Activated CD4-positive, alpha-beta T cell treated with anti-CD3 and anti-CD28 coated beads, Interleukin-2, amount 10 ng/mL, durations not matched to agents 7 days and 5 days (primary cell): ENCODE data around the gene OR8B12. TPM values are rescaled to one million over a fixed set of nuclear protein-coding genes. Genes with fewer than 3 reads are reported as not detected.
"Not testable (repeated sequence)": the region's sequence is repeated elsewhere in the genome, so short reads cannot be mapped to it uniquely, and the experiment has no call there.

Experiments used
- CTCF ChIA-PET: fragments of 350-600 bp; sonication (Branson Sonifier 250); formaldehyde crosslinking; loops from one replicate; lab custom pipeline; 2021; ENCODE audit warnings: antibody characterized with exemption; lab: Charles Lee
- POLR2A ChIA-PET: fragments of 350-600 bp; sonication (Branson Sonifier 250); formaldehyde crosslinking; loops from one replicate; lab custom pipeline; 2021; ENCODE audit warnings: antibody characterized with exemption; lab: Charles Lee
- DNase-seq: peaks from one replicate; pipeline ENCODE4 v3.0.0-alpha.2; 2020
- H3K27ac Mint-ChIP-seq: one replicate; pipeline ENCODE4 v1.8.0; 2021; ENCODE audit warnings: mild to moderate bottlenecking, moderate library complexity, mixed read lengths
- H3K27me3 Mint-ChIP-seq: one replicate; pipeline ENCODE4 v1.8.0; 2021; ENCODE audit warnings: mixed read lengths
- H3K36me3 Mint-ChIP-seq: one replicate; pipeline ENCODE4 v1.8.0; 2021; ENCODE audit warnings: low read depth, mixed read lengths
- H3K4me1 Mint-ChIP-seq: one replicate; pipeline ENCODE4 v1.8.0; 2021; ENCODE audit warnings: mixed read lengths
- H3K4me3 Mint-ChIP-seq: one replicate; pipeline ENCODE4 v1.8.0; 2021; ENCODE audit warnings: mild to moderate bottlenecking, moderate library complexity, mixed read lengths
- H3K9me3 Mint-ChIP-seq: one replicate; pipeline ENCODE4 v1.8.0; 2021; ENCODE audit warnings: mixed read lengths
- total RNA-seq, 2 experiments: library from RNA; stranded (reverse); gene quantifications; one replicate each; pipeline ENCODE4 v1.2.3, GENCODE V29; 2021

The OR8B12 gene
- total RNA-seq, 2 experiments from 2014 or later = not detected

DNA sequence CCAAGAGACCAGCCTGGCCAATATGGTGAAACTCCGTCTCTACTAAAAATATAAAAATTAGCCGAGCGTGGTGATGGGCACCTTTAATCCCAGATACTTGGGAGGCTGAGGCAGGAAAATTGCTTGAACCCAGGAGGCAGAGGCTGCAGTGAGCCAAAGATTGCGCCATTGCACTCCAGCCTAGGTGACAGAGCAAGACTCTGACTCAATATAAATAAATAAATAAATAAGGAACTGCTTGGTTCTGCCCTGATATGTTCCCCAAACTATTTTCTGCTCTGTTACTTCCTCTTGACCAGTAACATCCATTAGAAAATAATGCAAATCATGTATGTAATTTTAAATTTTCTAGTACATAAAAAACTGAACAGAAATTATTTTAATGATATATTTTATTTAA, 28.8 kb downstream of the OR8B12 start:
- DNase-seq, H3K27me3 Mint-ChIP-seq, H3K4me3 Mint-ChIP-seq, H3K27ac Mint-ChIP-seq, POLR2A ChIA-PET, H3K4me1 Mint-ChIP-seq, H3K9me3 Mint-ChIP-seq, H3K36me3 Mint-ChIP-seq: not testable (repeated sequence)
- CTCF ChIA-PET = interaction anchor here (0.6 kb wide), 1 partner anchor 970 kb away, joined by 4 read pairs; no protein-coding TSS in a partner anchor

DNA sequence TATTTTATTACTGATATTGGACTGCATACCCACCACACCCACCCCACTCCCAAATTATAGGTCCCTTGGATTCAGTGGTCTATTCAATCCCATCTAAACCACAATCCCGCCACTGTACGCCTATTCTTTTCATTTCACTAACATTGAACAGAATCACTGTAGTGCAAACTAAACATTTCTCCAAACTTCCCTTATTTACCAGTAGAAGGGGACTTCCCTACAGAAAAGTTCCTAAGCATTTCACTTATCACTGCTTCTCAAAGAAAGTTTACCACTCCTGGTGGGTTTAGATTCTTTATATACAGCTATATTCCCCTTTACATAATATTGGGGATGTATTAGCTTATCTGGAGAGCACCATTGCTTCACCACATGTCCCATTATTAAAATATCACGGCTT, 29.3 kb downstream of the OR8B12 start:
- H3K4me1 Mint-ChIP-seq = no peaks in the 10 kb centered on the region
- no peak for DNase-seq
- no peak overlapping the region for H3K4me3 Mint-ChIP-seq
- CTCF ChIA-PET = no interaction called here
- H3K27ac Mint-ChIP-seq = no peak overlapping the region
- H3K9me3 Mint-ChIP-seq = peaks cover 2% of the 10 kb centered on the region
- POLR2A ChIA-PET = no interaction called here
- no peaks in the 10 kb centered on the region for H3K36me3 Mint-ChIP-seq
- no peaks in the 10 kb centered on the region for H3K27me3 Mint-ChIP-seq

GRCh38 chr11:124511745-124512144, 31.7 kb downstream of the OR8B12 start:
- H3K4me1 Mint-ChIP-seq = no peaks in the 10 kb centered on the region
- DNase-seq = no peak
- H3K36me3 Mint-ChIP-seq = no peaks in the 10 kb centered on the region
- POLR2A ChIA-PET = no interaction called here
- no peak overlapping the region for H3K27ac Mint-ChIP-seq
- peaks cover 2% of the 10 kb centered on the region for H3K9me3 Mint-ChIP-seq
- no peak overlapping the region for H3K4me3 Mint-ChIP-seq
- CTCF ChIA-PET = no interaction called here
- H3K27me3 Mint-ChIP-seq = no peaks in the 10 kb centered on the region

DNA sequence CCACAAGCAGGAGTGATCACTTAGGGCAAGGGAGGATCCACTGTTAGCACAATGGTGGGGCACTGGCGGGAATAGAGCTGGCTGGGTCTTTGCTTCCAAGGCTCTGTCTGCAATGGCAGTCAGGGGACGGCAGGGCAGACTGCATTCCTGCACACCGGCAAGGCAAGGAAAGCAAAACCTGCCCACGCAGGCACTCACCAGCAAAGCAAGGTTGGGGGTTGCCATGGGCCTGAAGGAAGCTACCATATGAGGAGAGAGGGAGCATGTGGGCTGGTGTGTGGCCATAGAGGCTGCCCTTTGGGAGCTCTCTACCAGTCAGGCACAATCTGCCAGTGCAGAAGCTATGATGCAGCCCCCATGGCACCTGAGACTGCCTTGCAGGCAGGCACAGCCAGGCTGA, 33.2 kb downstream of the OR8B12 start:
- H3K36me3 Mint-ChIP-seq = no peaks in the 10 kb centered on the region
- no peak overlapping the region for H3K27ac Mint-ChIP-seq
- H3K27me3 Mint-ChIP-seq = no peaks in the 10 kb centered on the region
- ChIA-PET POLR2A (no interaction called here), CTCF (no interaction called here)
- no peak overlapping the region for H3K4me3 Mint-ChIP-seq
- H3K9me3 Mint-ChIP-seq = peaks cover 2% of the 10 kb centered on the region
- H3K4me1 Mint-ChIP-seq = no peaks in the 10 kb centered on the region
- no peak for DNase-seq

- CTCF ChIA-PET = no interaction called here
- Mint-ChIP-seq H3K27ac (no peak overlapping the region), H3K27me3 (peaks cover 5% of the 10 kb centered on the region), H3K4me3 (no peak overlapping the region), H3K9me3 (no peaks in the 10 kb centered on the region), H3K4me1 (no peaks in the 10 kb centered on the region), H3K36me3 (no peaks in the 10 kb centered on the region)
- DNase-seq = no peak
- POLR2A ChIA-PET = no interaction called here
These were observed 43.7 kb downstream of the OR8B12 start for GRCh38 chr11:124499711-124500110.

GRCh38 chr11:124493016-124493655, 50.3 kb downstream of the OR8B12 start:
- DNase-seq = no peak
- Mint-ChIP-seq H3K9me3 (no peaks in the 10 kb centered on the region), H3K4me3 (no peak overlapping the region), H3K4me1 (no peaks in the 10 kb centered on the region), H3K36me3 (no peaks in the 10 kb centered on the region), H3K27ac (no peak overlapping the region), H3K27me3 (peaks cover 5% of the 10 kb centered on the region)
- CTCF ChIA-PET = no interaction called here
- POLR2A ChIA-PET = no interaction called here

Other genes starting within 250 kb of the OR8B12 start
- gene OR8D1, start 229.7 kb downstream of the OR8B12 start, total RNA-seq = not detected
- not detected for gene OR8D2, start 223.5 kb downstream of the OR8B12 start, total RNA-seq
- gene OR8B2, start 159.2 kb downstream of the OR8B12 start, total RNA-seq = not detected
- gene OR8B3, start 144.6 kb downstream of the OR8B12 start, total RNA-seq = not detected
- gene OR8B4, start 118.8 kb downstream of the OR8B12 start, total RNA-seq = not detected
- not detected for gene OR8B8, start 98.0 kb downstream of the OR8B12 start, total RNA-seq
- gene OR8A1, start 26.3 kb upstream of the OR8B12 start, total RNA-seq = not detected
- gene PANX3, start 67.8 kb upstream of the OR8B12 start, total RNA-seq = not detected
- gene TBRG1, start 79.2 kb upstream of the OR8B12 start, total RNA-seq = 10 to 100 TPM; 39.6 to 47.4 TPM
- 1 to 10 TPM; 6.5 to 7.5 TPM for gene SIAE, start 130.1 kb upstream of the OR8B12 start, total RNA-seq
- gene SPA17, start 130.2 kb upstream of the OR8B12 start, total RNA-seq = 1 to 10 TPM; 1.1 to 1.8 TPM
- 10 to 100 TPM in 1 of 2 experiments, 1 to 10 TPM in 1; 8.9 to 11.6 TPM for gene NRGN, start 196.3 kb upstream of the OR8B12 start, total RNA-seq
- gene VSIG2, start 208.6 kb upstream of the OR8B12 start, total RNA-seq = under 1 TPM in 1 of 2 experiments, not detected in 1; 0.22 TPM
- gene ESAM, start 218.6 kb upstream of the OR8B12 start, total RNA-seq = under 1 TPM; 0.19 to 0.45 TPM